IPS DF 4.7 (cell line): ENCODE data around the gene ARAP3.

ENCODE experiments used
- DNase-seq: peaks from one replicate; pipeline ENCODE4 v3.0.0-alpha.2; 2013; ENCODE audit warnings: low spot score; ENCODE audit errors: extremely low read depth

Gene ARAP3

GRCh38 chr5:141647242-141647641, 34.8 kb downstream of the ARAP3 start:
- DNase-seq: no peak

GRCh38 chr5:141646026-141646425, 36.0 kb downstream of the ARAP3 start:
- no peak for DNase-seq

GRCh38 chr5:141641634-141642267, 40.3 kb downstream of the ARAP3 start:
- DNase-seq: no peak

GRCh38 chr5:141640698-141641097, 41.3 kb downstream of the ARAP3 start:
- DNase-seq: no peak

GRCh38 chr5:141640051-141640415, 42.0 kb downstream of the ARAP3 start:
- DNase-seq: no peak

GRCh38 chr5:141639357-141640050, 42.5 kb downstream of the ARAP3 start:
- no peak for DNase-seq

GRCh38 chr5:141638771-141639170, 43.3 kb downstream of the ARAP3 start:
- no peak for DNase-seq

- DNase-seq: no peak
These were observed 44.1 kb downstream of the ARAP3 start for GRCh38 chr5:141637767-141638419.

- no peak for DNase-seq
These were observed 44.8 kb downstream of the ARAP3 start for GRCh38 chr5:141637123-141637766.

- DNase-seq: no peak
These were observed 45.5 kb downstream of the ARAP3 start, which contains the start of the genes HDAC3 and RELL2 for GRCh38 chr5:141636413-141637122. Gene HDAC3, minus strand, starts transcription at chr5:141636849. Its CDS starts 59 bp downstream, at chr5:141636790. Gene RELL2, plus strand, starts transcription at chr5:141636997. Its CDS starts 1,229 bp downstream, at chr5:141638226.

- DNase-seq: no peak
These were observed 46.0 kb downstream of the ARAP3 start for GRCh38 chr5:141636106-141636412.

- no peak for DNase-seq
These were observed 46.4 kb downstream of the ARAP3 start for GRCh38 chr5:141635646-141636045.

- DNase-seq: no peak
These were observed 47.3 kb downstream of the ARAP3 start for GRCh38 chr5:141634720-141635119.

- no peak for DNase-seq
These were observed 48.0 kb downstream of the ARAP3 start for GRCh38 chr5:141633871-141634561.

GRCh38 chr5:141632650-141633049, 49.4 kb downstream of the ARAP3 start:
- DNase-seq: no peak

GRCh38 chr5:141630570-141631140, 51.4 kb downstream of the ARAP3 start:
- DNase-seq: no peak

- no peak for DNase-seq
These were observed 53.7 kb downstream of the ARAP3 start for GRCh38 chr5:141628175-141628788.

- no peak for DNase-seq
These were observed 58.4 kb downstream of the ARAP3 start for GRCh38 chr5:141623611-141624010.

- DNase-seq: no peak
These were observed 58.8 kb downstream of the ARAP3 start for GRCh38 chr5:141623186-141623585.
